Kidney capillary endothelial cell (primary cell): ENCODE results near the gene RPSA.
"Not testable (repeated sequence)": the region's sequence is repeated elsewhere in the genome, so short reads cannot be mapped to it uniquely, and the experiment has no call there.

Experiments
- DNase-seq: peaks from one replicate; pipeline ENCODE4 v3.0.0-alpha.2; 2018; ENCODE audit warnings: low spot score

The RPSA gene

DNA sequence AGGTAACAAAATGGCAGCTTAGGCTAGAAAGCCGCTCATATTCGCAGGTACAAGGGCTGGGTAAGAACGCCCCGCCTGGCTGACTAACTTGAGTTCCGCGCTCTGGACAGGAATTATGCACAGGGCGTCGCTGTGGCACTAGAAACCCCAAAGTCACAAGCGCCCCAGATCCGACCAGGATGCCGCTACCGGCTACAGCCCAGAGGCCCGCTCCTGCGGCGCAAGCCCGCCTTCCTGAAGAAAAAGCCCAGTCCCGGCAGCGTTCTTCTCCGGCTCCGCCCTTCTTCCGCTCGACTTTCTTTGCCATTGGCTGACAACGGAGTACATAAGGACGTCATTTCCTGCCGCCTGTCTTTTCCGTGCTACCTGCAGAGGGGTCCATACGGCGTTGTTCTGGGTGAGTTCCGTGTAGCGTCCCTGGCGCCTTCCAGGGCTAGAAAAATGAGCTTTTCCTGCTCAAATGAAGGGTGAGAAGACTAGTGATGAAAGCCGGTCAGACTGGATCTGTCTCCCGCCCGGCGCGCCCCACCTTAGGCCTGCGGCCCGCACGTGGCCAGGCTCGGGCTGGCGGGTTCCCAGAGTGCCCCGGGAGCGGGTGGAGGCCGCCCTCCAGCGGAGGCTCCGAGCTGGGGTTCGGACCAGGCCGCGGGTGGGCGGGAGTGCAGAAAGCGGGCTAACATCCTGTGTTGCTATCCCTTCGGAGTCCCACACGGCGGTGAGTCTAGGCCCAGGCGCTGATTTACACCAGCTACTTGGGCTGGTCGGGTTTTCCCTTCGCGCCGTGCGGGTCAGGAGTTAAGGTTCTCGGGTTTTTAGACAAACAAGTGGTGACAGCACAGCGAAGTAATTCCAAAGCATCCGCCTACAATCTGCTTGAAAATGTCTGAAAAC, at the start of gene RPSA:
TSS of gene RPSA (plus strand) at position 353 of the 891 bp plus-strand sequence. CDS start 934 bp downstream, outside the sequence.
- DNase-seq = peak; percentile 93

DNA sequence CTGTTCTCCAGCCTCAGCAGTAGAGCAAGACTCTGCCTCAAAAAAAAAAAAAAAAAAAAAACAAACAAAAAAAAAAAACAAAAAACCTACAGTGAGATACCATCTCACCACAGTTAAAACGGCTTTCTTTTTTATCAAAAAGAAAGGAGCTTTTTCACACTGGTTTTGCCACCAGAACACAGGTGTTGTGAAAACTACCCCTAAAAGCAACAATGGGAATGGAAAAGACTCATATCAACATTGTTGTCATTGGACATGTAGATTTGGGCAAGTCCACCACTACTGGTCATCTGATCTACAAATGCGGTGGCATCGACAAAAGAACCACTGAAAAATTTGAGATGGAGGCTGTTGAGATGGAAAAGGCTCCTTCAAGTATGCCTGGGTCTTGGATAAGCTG, 48.2 kb upstream of the RPSA start:
- no peak for DNase-seq

DNA sequence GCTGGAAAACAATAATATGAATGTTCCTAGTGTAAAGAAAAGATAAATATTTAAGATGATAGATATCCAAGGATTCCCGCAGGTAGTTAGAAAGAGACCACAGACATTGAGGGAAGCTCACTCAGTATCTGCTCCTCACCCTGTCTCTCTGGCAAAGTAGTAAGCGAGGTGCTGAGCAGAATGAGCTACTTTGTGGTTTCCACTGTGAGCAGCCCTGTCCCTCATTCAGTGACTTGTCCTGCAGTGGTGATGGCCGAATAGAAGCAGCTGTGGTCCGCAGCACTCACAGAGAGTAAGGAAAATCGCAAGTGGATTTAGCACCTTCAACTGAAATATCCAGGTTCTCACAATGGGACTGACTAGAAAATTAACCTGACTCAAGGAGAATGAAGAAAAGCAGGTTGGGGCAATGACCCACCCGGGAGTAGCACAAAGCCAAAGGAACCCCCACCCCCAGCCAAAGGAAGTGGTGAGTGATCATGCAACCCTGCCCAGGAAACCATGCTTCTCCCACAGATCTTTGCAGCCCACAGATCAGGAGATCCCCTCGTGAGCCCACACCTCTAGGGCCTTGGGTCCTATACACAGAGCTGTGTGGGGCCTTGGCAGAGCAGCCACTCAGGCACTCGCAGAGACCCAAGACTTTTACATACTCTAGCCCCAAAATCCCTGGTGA, 45.1 kb upstream of the RPSA start:
- DNase-seq = no peak

DNA sequence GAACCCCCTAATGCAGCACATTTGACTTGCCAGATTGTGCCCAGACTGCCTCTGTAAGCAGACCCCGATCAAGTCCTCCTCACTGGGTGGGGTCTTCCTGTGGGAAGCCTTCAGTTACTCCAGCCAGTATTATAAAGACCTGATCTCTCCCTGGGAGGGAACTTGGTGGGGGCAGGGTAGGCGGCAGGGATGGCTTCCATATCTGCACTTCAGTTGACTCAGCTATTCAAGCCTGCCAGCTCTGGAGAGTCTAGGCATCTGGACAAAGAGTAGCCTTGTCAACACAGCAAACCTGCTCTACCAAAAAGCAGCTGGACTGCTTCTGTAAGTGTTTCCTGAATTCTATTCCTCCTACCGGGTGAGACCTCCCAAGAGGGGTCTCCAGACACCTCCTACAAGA, 44.3 kb upstream of the RPSA start:
- no peak for DNase-seq

DNA sequence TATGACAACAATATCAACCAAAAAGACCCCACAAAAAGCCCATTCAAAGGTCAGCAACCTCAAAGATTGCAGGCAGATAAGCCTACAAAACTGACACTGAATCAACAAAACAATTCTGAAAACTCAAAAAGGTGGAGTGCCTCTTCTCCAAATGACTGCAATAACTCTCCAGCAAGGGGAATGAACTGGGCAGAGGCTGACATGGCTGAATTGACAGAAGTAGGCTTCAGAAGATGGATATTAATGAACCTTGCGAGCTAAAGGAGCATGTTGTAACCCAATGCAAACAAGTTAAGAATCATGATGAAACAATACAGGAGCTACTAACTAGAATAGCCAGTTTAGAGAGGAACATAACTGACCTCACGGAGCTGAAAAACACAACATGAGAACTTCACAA, 43.7 kb upstream of the RPSA start:
- DNase-seq = no peak

DNA sequence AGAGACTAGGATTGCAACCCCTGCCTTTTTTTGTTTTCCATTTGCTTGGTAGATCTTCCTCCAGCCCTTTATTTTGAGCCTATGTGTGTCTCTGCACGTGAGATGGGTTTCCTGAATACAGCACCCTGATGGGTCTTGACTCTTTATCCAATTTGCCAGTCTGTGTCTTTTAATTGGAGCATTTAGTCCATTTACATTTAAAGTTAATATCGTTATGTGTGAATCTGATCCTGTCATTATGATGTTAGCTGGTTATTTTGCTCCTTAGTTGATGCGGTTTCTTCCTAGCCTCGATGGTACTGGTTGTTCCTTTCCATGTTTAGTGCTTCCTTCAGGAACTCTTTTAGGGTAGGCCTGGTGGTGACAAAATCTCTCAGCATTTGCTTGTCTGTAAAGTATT, 36.1 kb upstream of the RPSA start:
- not testable (repeated sequence) for DNase-seq

DNA sequence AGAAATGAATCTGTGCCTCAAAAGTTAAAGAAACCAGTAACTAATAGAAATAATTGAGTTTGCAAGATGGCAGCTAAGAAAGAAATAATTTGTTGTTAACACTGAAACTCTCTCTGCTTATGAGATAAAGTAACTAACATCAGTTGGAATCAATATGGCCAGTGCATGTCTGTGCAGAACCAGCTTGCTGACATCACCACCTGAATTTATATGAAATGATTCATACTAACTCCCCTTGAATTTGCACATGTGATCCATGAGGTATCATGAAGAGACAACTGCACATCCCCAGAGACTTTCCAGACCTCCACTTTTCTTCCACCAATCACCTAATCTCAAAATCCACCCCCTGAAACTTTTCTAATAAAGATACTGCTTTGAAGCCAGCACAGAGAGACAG, 33.7 kb upstream of the RPSA start:
- DNase-seq = no peak

DNA sequence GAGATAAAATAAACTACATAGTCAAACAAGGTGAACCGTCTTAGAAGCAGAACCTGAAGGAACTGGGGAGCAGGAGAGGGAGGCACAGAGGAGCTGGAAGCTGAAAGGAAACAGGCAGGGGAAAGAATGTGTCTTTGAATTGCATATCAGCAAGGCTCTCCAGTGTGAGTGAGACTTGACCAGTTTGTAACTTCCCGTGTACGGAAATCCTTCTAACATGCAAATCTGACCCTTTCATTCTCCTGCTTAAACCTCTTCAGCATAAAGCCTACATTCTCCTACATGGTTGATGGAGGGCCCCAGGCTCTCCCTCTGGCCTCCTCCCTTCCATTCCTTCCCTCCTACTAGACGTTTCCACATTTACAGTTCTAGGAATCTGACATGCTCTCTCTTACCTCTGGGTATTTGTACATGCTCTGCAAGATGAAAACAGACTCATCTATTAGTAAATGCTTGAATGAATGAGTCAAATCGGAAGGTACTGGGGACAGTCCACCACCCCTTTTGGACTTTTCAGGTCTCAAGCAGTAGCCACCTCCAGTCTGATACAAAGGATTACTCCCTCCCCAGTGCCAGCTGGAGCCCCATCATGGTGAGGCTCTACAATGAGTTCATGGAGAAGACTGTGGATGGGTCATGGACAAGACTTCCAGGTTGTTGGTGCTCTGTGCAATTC, 29.4 kb upstream of the RPSA start:
- DNase-seq = peak; percentile 26

DNA sequence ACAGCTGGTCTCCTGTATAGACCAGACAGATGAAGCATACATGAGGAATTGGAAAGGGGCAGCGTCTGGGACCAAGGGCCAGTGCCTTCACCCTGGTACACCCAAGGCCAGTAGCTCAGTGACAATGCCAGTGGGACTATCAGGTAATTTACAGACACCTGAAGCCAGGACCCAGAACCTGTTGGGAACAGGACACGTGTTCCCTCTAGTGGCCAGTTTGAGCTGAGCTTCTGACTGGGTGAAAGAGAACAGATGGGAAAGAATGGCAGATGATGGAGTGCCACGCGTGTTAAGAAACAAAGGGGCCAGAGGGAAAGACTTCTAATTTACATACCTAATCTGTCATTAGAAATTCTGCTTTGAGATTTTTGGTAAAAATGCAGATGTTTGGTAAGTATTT, 28.4 kb upstream of the RPSA start:
- peak; percentile 18 for DNase-seq

DNA sequence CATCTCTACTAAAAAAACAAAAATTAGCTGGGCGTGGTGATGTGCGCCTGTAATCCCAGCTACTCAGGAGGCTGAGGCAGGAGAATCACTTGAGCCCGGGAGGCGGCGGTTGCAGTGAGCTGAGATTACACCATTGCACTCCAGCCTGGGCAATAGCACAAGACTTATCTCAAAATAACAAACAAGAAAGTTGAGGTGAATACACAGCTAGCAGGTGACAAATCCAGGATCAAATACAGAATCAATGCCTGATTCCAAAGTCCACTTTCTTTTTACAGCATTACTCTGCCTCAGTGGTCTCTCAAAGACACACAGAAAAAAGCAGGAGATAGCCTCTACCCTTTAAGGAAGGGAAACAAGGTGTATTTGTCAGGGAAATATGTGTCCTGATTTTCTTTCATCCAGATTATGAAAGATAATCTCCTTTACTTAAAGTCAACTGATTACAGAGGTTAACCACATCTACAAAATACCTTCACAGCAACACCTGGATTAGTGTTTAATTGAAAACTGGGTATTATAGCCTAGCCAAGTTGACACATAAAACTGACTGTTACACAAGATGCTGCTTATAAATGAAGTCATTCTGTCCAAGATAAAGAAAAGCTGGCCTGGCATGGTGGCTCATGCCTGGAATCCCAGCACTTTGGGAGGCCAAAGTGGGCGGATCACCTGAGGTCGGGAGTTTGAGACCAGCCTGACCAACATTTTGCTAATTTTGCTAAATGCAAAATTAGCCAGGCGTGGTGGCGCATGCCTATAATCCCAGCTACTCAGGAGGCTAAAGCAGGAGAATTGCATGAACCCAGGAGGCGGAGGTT, 27.4 kb upstream of the RPSA start:
- no peak for DNase-seq

DNA sequence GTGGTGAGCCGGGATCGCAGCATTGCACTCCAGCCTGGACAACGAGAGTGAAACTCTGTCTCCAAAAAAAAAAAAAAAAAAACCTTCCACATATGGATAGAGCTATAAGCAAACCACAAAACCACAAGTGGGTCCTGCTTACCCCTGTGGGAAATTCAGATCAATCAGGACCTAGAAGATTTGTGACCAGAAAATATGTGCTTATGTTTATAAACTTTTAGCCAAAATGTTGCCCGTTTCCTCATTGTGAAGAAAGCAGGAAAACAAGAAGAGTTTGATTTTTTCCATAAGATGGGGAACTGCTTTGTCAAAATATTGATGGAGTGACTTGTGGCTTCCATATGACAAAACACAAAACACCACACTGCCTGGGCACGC, 26.8 kb upstream of the RPSA start:
- no peak for DNase-seq

DNA sequence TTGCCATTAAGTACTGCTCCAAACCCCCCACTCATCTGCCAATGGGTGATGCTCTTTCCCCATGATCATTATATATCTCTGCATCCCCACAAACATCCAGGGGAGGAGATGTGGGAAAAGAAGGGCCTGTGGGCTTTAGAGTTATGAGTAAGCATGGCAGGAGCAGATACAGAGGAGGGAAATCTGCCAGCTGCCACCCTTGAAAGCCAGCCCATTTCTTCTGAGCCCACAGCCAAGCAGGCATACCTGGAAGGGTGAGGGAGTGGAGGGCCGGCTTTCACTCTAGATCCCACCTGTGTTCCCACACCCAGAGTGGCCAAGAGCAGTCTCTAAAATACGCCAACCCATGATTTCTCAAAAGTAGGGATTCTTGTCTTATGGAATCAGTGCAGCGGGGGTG, 25.1 kb upstream of the RPSA start:
- DNase-seq = no peak

DNA sequence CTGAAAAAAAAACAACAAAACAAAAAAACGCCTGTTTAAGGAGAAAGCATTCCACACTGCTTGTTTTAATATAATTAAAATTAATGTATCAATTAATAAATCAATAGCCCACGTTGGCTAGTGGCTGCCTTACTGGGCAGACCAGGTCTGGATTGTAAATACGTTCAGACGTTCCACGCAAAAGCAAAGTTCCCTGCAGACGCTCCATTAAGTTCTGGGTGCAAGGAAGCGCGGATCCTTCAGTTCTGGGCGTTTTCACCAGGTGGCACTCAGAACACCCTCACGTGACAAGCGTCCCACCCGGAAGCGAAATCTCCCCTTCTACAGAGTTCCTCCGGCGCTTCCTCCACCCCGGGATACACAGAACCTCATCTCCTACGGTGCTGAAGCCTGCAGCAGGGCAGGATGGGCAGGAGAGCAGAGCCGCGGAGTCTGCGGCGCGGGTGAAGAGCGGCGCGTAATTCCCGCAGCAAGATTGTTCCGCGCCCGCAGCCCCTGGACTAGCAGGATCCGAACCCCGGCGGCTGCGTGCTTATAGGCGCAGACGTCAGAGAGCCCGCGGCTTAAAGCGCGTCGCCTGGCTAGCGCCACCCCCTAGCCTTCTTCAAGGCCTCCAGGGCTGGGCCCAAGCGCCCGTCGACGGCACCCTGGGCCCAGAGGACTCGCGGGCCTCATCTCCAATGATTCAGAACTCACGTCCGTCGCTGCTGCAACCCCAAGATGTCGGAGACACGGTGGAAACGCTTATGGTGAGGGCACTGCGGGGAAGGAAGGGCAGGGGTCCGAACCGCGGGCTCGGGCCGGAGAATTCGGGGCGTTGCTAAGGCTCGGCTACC, 23.3 kb upstream of the RPSA start, which contains the start of gene SLC25A38:
TSS of gene SLC25A38 (plus strand) at position 326 of the 836 bp plus-strand sequence. CDS start at position 681, 355 bp downstream.
- DNase-seq = peak; percentile 73

DNA sequence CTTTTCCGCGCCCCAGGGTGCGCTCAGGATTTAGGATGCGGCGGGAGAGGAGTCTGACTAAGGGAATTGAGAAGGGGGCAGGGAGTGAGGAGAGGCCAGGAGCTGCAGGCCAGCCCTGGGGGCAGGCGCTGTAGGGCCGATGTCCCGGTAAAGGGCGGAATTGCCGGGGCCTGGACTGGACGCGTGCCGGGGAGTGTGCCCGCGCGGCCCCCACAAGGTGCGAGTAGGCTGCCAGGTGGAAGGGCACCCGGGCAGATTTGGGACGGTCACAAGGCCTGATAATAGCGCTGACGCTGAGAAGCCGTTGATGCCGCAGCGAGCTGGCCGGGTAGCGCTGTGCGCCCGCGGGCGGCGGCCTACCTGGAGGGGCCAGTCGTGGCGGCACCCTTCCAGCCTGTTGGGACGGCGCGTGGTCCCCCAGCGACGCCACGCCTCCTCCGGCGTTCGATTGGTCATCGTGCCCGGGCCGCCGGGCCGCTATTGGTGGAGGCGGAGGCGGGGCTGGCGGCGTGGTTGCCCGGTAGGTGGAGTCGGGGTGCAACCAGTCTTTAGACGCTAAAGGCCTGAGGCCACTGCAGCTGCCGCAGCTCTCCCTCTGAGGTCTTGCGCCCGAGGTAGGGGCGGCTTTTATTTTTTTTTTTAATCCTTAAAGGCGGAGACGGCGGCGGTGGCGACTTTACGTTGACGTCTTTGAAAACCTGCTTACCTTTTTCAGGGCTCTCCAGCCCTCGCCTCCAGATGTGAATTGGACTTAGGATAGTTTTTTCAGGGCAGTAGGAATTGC, 22.4 kb upstream of the RPSA start:
- peak; percentile 92 for DNase-seq

DNA sequence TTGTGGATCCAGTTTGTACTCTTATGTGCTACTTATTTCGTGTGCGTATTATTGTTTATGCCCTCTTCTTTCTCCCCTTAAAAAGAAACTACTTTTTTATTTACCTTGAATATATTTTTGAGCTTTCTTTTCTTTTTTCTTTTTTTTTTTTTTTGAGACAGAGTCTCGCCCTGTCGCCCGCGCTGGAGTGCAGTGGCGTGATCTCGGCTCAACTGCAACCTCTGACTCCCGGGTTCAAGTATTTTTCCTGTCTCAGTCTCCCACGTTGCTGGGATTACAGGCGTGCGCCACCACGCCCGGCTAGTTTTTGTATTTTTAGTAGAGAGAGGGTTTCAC, 21.9 kb upstream of the RPSA start:
- no peak for DNase-seq

DNA sequence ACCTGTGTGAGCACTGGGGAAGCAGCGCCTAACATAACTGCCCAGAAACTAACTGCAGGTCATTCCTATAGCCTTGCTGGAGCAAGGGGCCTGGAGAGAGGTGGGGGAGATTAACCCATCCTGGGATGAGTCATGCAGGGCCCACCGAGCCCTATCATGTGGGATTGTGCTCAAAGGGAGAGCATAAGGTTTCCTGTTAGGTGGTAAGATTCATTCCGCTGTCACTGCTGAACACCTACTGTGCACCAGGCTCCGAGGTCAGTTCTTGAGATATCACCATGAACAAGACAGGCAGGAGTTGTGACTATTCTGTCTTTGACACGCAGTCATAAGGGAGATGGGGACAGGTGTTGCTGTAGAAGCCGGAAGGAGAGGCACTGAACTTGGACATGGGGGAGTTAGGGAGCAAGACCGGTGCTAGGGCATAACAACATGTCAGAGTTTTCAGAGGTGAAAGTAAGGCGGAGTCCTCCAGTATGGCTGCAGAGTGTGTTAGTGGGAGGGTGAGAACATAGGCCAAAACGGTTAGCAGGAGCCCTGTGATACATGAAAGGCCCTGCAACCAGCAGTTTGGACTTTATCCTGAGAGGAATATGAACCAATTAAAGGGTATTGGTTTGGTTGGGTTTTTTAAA, 20.9 kb upstream of the RPSA start:
- no peak for DNase-seq

DNA sequence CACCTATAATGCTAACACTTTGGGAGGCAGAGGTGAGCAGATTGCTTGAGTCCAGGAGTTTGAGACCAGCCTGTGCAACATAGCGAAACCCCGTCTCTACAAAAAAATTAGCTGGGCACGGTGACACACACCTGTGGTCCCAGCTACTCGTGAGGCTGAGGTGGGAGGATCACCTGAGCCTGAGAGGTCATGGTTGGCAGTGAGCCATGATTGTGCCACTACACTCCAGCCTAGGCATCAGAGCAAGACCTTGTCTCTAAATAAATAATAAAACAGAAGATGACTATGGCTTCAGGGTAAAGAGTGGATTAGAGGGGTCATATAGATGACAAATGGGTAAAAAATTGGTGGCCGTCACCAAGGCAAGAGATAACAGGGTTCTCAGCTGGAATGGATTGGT, 20.2 kb upstream of the RPSA start:
- DNase-seq = no peak

DNA sequence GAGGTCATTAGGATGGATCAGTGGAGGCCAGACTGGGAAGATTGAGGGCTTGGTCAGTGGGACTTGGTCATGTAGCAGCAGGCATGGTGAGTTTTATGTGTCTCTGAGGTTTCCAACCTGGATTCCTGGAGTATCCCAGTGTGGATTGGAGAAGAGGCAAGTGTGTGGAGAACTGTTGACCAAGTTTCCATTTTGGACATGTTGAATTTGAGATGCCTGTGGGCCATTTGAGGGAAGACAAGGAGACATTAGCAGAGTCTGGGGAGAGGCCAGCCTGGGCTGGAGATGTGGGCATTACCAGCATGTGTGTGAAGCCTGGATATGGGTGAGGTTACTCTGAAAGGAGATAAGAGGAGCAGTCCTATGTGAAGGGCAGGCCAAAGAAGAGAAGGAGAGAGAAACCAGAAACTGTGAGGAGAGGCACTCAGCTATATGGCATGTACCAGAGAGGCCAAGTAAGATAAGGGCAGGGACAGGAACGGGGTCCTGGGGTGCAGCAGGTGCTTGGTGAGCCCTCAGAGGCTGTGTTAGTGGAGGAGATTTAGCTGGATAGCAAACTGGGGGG, 19.0 kb upstream of the RPSA start:
- DNase-seq = no peak

DNA sequence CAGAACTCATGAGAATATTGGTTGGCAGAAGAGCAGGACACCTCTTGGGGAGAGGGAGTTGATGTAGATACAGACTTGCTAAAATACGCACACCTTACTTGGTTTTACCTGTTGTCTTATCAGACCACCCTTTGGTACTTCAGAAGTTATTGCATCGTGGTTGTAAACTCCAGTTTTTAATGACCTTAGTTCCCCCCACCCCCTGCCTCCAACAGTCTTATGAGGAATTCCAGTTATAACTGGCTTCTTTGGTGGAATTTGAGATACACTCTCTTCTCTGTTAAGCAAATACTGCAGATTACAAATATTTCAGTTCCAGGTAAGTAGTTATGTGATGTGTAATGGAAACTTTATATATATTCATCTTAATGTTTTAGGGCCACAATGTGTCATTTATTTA, 18.4 kb upstream of the RPSA start:
- no peak for DNase-seq
